HG03159 (cell line): ENCODE measurements around the gene TOMM7.
A peak's percentile ranks its signal among the peaks of the same experiment; 100 is the strongest.
"Not testable (repeated sequence)": the region's sequence is repeated elsewhere in the genome, so short reads cannot be mapped to it uniquely, and the experiment has no call there.

Experiments
- ATAC-seq: cut with Tn5 transposase; IDR thresholded peaks from one replicate; pipeline ENCODE4 v1.9.1; 2021; ENCODE audit warnings: mild to moderate bottlenecking, moderate library complexity; ENCODE audit not compliant: unreplicated experiment

TOMM7 gene

DNA sequence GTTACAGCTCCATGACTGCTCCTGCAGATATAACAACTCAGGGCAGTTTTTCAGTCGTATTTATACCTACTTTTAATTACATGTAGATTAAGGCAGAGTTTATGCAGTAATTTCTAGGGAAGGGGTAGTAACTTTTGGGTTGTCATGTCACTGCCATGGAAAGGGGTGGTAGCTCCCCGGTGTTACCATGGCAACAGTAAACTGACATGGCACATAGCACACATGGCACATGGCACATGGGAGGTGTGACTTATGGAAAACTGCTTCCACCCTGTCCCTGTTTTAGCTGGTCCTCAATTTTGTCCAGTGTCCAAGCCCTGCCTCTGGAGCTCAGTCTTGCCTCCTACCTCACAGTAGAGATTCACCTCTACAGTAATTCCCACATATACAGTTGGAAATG lies 3.9 kb upstream of the TOMM7 start:
- no peak for ATAC-seq

DNA sequence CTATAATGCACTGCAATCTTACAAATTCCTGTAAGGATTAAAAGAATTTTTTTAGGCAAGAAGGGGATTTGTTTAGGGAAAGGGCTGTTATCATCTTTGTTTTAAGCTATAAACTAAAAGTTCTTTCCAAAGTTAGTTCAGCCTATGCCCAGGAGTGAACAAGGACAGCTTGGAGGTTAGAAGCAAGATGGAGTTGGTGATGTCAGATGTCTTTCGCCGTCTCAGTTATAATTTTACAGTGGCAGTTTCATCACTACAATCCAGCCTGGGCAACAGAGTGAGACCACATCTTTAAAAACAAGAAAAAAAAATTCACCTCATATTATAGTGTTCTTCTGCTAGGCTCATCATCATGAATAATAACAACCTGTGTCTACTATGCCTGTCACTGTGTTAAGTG lies 2.1 kb upstream of the TOMM7 start:
- ATAC-seq: no peak

DNA sequence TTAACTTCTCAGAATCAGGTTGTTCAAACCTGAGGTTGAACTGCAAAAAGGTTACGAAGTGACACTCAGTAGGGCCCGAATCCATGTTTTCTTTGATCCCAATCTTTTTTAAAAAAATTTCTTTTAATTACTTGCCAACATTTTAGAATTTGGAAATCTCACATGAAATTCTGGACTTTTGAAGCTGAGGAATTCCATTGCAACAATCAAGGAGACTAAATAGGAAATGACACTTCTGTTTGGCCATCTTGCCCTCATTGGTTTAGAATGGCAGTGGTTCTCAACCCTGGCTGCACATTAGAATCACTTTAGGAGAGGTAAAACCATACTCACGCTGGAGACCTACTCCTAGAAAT lies 471 bp upstream of the TOMM7 start:
- peak; percentile 5 for ATAC-seq

DNA sequence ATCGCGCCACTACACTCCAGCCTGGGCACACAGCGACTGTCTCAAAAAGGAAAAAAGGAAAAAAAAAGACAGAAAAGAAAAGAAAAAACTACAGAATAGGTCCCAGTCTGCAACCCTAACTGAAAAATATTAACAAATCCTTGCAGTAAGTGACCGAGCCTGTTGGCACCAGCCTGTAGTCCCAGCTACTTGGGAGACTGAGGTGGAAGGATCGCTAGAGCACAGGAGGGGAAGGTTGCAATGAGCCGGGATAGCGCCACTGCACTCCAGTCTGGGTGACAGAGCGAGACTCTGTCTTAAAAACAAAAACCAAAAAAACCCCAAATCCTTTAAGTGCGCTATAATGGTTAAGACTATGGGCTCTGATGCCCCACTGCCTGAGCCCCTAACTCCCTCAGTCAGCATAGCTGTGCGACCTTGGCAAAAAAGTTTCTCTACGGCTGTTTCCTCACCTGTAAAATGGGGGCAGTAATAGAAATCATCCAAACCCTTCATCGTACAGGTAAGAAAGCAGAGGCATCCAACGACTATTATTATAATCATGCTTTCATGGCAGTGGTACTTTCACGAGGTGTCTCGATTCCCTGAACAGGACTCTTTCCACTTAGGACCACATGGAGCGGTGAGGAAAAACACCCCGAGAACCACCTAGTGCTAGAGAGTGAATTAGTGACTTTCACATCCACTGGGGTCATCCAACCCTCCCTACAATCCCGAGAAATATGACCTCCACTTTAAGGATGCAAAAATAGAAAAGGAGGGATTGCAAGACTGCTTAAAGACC lies 755 bp downstream of the TOMM7 start:
- no peak for ATAC-seq

DNA sequence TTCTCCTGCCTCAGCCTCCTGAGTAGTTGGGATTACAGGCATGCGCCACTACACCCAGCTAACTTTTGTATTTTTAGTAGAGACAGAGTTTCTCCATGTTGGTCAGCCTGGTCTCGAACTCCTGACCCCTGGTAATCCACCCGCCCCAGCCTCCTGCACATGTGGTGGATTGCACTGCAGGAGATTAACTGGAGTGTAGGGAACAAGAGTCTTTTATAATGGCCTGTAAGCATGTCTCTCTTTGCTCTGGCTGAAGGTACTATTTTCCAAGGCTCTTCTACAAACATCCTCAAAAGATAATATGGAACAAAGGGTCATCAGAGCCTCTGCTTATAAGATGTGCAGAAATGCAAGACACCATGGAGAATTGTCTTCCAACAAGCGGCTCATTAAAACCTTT lies 3.2 kb downstream of the TOMM7 start:
- ATAC-seq: no peak

DNA sequence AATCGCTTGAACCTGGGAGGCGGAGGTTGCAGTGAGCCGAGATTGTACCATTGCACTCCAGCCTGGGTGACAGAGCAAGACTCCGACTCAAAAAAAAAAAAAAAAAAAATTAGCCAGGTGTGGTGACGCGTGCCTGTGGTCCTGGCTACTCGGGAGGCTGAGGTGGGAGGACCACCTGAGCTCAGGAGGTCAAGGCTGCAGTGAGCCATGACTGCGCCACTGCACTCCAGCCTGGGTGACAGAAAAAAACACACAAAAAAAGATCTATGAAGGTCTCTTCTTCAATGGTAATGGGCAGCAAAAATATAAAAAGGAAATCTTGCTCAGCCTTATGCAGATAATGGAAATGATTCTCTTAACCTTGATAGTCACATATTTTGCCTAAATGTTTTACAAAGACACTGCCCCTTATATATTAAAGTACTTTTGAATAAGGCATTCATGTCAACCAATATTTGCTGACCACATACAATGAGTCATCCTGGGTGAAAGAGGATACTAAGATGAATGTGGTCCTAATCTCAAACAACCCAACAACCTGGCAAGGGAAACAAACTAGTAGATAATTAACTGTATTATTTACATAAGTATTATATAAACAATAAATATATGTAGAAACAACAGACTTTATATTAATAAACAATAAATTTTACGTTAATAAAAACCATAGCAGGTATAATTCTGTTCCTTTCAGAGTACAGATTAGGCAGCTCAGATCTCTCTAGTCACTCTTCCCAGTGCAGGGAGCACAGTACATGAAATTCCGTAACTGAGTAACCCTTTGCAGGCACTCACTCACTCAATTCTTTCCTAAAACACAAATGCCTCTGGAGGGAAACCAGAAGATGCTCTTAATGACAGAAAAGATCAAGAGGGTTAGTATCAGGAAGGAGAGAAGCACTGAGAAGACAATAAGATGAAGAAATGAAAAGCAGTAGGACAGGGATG lies 8.1 kb downstream of the TOMM7 start:
- ATAC-seq: no peak

DNA sequence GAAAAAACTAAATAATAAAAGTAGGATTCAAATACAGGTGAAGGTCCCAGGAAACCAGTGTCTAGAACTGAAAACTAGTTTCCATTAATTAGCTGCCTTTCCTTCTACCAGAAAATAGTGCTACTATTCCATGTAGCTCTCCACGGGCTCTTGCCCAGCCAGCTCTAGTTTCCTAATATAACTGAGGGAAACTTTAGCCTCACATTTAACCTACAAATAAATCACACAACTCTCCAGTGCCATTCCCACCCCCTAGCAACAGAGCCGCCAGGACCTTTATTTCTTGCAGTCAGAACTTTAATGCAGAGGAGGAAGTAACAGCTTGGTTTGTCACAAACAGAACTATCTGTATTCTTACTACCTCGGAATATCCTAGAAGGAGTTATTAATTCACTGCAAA lies 10.3 kb downstream of the TOMM7 start:
- no peak for ATAC-seq

DNA sequence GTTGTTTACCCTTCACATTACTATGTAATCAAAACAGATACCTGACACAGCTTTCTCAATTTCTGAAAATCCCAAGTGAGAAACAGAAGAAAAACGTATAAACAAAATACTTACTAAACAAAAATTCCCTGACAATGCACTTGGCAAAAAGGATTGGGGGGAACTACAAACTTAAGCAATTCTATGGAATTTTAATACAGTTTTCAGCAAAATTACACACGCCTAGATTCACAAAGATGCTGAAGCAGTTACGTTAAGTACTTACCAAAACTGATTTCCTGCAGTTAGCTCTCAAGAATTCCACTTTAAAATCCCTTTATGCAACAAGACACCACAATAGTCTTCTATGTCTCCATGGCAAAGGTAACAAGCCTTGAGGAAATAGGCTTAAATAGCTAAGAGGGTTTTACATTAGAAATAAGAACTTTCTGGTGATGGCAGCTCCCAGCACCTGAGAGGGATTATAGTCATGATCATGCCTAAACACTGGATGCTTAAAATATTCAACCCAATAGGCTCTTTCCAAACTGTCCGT lies 10.8 kb downstream of the TOMM7 start:
- no peak for ATAC-seq

DNA sequence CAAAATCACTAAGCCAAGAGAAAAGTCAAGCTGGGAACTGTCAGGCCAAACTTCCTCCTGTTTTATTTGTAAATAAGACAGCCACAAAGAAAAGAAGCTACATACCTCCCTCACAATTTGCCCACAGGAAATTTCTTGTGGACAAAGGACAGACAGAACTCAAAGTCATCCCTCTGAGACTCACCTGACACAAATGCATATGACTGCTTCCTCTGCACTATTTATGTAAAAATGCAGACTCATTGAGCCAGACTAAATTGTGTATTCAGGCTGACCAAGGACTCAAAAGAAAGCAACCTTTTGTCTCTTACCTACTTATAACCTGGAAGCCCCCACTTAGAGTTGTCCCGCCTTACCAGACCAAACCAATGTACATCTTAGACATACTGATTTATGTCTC lies 11.8 kb downstream of the TOMM7 start:
- ATAC-seq: no peak

DNA sequence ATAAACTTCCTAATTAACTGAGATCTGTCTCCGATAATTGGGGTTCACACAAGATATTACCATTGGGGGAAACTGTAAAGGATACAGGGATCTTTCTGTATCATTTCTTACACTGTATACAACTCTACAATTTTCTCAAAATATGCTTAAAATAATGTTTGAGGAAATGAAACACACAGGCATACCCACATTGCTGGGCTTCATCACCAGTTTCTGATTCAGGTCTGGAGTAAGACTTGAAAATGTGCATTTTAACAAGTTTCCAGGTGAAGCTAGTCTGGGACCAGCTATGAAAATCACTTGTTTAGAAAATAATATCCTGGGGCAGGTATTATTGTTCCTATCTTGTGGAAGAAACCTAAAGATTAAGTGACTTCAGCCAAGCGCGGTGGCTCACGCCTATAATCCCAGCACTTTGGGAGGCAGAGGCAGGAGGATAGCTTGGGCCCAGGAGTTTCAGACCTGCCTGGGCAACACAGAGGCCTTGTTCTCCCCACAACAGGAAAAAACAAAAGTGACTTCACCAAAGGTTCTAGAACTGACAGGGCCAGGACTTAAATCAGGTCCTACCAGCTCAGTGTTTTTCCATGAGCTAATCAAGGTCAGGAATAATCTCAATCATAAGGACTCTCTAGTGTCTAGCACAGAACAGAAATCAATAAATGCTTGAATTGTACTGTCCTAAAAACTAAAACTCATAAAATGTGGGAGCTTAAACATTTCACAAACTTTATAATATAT lies 12.6 kb downstream of the TOMM7 start:
- ATAC-seq: no peak

DNA sequence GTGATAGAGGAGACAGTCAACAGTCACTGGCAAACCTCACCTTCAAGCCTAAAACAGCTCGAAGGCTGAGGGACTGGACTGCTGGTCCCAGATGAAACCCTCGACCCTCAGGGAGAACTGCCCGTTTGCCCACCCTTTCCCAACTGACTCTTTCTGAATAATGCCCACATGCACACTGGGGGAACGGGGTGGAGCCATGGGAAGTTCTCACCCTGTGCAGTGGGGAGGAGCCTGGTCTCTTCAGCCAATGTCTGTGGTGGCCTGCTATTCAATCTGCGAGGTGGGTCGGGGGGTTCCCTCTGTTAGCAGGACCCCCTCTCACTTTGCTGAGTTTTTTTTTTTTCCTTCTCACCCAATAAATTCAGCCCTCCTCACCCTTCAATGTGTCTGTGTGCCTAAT lies 14.5 kb downstream of the TOMM7 start:
- no peak for ATAC-seq

DNA sequence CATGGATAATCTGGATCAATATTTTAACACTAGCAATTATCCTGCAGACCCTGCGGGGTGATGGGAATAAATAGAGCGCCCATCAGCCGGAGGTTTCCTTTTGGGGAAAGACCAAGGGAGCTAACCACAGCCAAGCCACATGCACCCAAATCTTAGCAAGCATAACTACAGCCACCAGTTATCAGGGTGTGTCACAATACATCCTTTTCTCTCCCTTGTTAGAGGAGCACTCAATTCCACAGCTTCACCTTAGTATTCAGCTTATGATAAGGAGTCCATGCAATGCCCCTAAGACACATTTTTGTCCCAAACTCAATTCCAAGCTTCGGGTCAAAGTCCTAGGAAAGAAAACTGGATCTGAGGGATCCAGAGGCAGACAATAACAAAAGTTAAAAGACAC lies 15.9 kb downstream of the TOMM7 start:
- ATAC-seq: no peak

DNA sequence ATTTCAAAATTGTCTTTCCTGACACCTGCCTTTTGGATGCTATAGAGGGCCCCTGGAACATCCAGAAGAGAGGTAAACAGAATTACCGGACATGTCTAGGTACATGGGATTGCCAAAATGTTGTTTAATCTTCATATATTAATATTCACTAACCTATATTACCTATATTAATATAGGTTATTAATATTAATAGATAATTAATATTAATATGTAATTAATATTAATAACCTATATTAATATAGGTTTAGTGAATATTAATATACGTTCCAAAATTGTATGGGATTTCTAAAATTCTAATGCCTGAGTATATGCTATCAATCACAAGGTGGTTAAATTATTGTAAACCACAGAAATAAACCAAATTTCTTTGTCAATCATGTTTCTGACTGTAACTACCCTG lies 17.4 kb downstream of the TOMM7 start:
- ATAC-seq: no peak

DNA sequence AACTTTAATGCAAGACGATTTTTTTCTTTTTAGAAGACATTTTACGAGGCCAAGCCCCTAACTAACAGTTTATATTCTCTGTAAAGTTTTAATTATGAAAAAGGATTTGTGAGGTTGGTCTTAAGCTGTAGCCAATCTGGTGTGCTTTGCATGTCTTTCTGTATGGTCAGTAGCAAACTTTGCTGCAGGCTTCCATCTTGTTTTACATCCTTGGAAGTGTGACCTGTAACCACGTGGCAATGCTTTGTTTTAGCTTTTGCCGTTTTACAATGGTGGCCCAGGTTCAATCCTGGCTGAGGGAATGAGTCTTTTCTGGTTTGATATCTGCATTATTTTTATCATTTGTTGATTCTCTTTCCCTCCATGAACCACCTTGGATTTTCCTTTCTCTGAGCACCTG lies 19.8 kb downstream of the TOMM7 start:
- ATAC-seq: not testable (repeated sequence)

DNA sequence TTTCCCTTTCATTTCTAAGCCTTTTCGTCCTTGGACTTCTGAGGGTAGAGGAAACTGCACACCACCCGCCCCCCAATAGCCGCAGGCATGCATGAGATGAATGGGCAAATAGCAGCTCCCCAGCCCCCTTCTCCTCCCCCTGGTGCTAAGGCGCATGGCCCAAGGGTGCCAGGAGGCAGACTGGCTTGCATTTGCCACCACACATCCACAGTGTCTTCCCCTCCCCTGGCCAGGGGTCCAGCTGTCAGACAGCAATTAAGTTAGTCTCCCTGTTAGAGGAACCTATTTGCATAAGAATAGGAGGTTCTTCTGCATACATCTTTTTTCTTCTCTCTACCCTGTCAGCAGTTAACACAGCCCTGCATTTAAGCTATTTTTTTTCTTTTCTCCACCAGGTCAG lies 20.2 kb downstream of the TOMM7 start:
- ATAC-seq: no peak

DNA sequence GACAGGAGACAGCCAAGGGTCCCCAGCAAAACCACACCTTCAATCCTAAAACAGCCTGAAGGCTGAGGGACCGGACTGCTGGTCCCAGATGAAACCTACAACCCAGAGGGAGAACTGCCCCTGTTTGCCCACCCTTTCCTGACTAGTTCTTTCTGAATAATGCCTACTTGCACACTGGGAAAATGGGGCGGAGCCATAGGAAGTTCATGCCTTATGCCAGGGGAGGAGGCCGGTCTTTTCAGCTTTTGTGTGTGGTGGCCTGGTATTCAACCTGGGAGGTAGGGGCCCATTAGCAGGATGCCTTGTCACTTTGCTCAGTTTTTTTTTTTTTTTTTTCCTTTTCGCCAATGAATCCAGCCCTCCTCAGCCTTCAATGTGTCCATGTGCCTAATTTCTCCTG lies 20.7 kb downstream of the TOMM7 start:
- no peak for ATAC-seq

DNA sequence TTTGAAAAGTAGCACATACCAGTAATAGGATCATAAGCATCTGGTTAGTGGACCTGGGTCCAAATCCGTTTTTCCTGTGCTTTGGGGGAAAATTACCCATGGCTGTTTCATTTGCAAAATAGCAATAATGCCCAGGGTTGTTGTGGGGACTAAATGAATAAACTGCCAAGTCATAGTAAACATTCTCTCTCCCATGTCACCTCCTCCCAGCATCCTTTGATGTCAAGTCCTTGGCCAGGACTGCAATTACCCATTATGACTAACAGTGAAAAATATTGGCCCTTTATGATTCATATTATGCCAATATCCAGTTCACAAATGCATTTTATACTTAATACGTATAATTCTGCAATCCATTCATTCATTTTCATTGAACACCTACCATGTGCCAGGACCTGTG lies 23.0 kb downstream of the TOMM7 start:
- ATAC-seq: no peak

DNA sequence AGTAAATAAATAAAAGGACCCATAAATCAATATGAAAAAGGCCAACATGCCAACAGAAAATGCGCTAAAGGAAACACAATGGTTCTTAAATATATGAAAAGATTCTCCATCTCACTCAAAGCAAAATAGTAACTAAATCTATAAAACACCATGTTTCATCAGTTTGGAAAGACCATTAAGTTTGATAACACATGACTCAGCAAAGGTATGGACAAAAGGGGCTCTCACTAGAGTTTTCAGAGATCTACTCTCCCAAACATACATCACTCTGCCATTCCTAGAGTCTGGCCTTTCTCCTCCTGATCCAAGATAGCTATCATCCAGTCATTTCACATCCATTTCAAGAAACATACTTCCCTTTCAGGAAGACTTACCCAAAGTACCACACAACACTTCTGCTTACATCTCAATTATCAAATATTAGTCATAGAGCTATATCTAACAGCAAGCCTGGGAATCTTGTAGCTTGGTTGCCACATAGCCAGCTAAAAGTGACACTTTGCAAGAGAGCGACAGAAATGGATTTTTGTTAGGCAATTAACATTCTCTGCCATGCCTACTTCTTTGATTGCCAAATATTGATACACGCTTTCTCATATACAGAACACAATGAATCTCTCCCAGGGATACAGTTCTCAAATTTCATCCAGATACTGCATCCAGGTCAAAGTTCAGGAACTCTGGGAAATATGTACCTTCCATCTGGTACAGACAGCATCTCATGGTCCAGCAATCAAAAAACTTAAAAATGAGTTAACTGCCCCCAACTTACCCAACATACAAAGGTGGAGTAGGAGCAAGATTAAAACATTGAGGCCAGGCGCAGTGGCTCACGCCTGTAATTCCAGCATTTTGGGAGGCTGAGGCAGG lies 28.8 kb downstream of the TOMM7 start:
- ATAC-seq: no peak

DNA sequence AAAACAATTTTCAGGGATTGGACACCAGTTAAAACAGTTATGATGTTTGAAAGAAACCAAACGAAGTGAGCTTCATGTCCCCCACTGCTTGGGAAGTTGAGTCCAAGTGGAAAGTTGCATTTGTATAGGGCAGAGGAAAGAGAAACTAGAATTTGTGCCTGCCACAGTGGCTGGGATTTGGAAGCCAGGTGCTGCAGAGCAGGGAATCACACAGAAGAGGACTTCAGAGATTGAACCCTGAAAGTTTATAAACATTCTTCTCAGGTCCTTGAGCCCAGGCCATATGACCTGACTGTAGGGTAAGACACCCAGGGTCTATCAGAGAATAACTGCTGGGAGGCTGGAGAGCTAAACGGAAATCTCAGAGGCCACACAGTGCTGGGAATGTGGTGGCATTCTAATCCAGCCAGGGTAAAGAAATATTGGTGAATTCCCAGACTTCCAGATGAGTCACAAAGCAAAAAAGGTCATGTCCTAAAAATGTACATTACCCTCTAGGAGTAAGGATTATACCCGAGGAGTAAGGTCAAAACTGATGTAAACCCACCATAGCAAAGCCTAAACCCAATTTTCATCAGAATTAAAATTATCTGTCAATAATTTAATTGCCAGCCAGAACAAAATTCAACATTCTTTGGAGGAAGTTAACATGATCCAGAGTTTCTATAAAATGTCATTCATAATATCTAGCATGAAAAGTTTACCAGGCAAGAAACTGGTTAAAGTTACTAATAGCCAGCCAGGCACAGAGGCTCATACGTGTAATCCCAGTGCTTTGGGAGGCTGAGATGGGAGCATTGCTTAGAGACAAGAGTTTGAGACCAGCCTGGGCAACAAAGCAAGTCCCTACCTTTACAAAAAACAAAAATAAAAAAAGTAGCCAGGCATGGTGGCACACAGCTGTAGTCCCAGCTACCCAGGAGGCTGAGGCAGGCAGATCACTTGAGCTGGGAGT lies 31.2 kb downstream of the TOMM7 start:
- no peak for ATAC-seq
